ENCODE data around the gene CD300LD.
"Not testable (repeated sequence)": the region's sequence is repeated elsewhere in the genome, so short reads cannot be mapped to it uniquely, and the experiment has no call there.

Gene CD300LD

DNA sequence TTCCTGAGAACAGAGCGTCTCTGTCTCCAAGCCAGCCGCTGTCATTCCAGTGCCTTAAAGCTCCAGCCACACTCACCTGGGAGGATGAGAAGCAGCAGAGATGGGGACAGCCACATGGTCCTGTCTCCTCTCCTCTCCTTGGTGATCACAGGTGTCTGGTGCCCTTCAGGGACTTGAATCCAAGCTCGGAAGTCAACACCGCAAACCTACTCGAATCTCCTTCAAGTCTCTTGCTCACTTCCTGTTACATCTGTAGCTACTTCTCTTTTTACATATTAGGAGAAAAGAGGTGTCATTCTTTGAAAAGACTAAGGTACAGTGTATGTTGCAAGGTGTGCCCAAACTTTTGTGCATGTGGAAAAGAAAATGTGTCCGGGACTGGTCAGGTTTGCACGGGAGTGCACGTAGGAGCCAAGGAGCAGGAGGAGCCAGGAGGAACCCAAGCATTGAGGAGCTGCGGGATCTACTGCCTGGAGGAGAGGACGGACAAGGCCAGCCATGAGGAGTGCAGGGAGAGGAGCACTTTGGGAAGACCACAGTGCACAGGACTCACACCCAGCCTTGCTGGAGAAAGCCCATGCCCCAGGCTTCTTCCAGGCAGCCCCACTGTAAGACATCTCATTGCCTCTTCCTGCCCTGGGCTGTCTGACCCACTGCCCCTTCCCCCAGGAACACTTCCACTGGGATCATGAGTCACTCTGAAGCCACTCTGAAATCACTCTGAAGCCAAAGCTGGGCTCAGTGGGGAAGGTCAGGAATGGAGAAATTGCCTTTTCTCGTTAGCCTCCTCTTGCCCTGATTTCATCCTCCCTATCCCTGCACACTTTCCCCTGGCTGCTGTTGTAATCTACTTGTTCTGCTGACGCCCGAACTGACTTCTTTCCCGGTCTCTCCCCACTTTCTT is at the start of gene CD300LD:
Gene CD300LD, minus strand, starts transcription at position 197 of the 904 bp plus-strand sequence. Its CDS starts 81 bp downstream, at position 116.
- DNase-seq (ENCODE audit: low read depth in 2 of 2) = no peak

DNA sequence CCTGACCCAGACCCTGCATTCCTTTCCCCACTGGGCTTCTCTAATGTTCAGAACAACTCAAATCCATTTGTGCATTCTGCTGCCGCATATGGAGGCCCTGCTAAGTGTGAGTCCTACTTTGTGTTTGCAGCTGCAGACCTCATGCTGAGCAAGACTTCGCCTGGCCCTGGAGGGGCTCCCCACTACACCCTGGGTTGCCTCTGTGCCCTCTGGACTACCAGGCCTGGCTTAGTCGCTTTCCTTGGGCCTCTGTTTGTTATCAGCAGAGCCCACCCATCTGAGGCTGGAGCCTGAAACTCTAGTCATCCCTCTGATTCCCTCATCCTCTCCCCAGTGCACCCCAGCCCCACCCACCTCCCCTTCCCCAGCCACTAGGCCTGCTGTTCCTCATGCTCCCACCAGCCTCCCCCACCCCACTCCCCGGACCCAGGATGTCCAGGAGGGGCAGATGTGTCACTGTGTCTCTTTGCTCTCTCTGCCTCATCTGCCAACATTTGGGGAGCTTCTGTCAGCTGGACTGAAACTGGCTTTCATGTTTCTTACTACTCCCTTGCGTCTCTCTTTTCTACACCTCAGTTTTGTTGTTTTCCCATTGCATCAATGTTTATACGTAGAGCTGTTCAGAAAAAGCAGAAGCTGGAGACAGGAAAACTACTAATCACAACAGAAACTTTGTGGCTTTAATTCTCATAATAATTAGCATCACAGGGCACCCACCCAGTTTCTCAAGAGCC is 49.3 kb upstream of the CD300LD start:
- DNase-seq (ENCODE audit: low read depth in 2 of 2) = no peak

- no peak for DNase-seq (ENCODE audit: low read depth in 2 of 2)
Observed at GRCh38 chr17:74639704-74640151, 47.6 kb upstream of the CD300LD start.

DNA sequence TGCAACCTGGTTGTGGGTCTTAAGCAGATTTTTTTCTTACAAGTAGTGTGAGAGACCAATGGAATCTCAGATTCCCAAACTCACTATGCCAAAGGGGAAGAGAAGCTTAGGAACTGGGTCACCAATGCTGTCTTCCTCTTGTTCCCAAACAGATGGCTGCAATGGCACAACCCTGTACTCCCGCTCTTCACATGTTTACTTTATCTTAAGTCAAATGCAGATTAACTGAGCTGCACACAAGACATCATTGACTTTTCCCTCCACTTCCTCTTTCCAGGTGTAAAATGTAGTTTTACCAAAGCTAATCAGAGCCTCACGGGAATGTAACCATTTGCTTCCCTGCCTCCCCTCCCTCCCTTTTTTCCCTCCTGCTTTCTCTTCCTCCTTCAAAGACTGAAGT is 45.8 kb upstream of the CD300LD start:
- DNase-seq (ENCODE audit: low read depth in 2 of 2) = no peak

GRCh38 chr17:74637265-74637664 is 45.2 kb upstream of the CD300LD start:
- DNase-seq (ENCODE audit: low read depth in 2 of 2) = no peak

- not testable (repeated sequence) for DNase-seq (ENCODE audit: low read depth in 2 of 2)
Observed at GRCh38 chr17:74636541-74637085, 44.5 kb upstream of the CD300LD start.

DNA sequence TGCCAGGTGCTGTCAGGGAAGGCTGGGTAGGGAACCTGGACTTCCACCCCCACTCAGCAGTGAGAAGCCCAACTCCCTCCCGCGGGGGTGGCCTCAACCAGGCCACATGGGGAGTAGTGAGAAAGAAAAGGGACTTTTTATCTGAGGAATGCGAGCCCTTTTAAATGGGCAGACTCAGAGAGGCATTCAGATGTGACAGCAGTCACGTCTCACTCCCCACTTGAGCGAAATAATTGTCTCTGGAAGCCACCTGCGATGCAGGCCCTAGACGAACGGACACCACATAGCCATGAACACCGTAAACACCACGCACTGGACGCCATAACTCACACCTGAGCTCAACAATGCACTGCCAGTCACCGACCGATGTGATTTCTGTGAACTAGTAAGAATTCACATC is 43.3 kb upstream of the CD300LD start:
- no peak for DNase-seq (ENCODE audit: low read depth in 2 of 2)

DNA sequence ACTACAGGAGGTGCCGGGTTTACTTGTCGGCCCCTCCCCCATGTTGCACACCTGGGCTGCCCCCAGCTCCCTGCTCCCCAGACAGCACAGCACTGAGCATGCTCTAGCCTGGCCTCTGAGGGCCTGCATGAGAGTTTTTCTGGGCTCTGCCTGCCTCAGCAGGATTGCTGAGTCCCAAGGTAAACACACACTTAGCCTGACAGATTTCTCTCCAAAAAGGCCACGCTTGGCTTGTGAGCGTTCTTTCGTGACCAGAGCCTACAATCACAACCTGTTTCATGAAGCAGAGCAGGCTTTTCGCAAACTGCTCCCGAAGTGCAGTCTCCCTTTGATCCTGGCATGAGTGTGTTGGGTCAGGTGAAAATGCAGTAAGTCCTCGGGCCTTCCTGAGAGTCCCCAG is 41.2 kb upstream of the CD300LD start:
- no peak for DNase-seq (ENCODE audit: low read depth in 2 of 2)

GRCh38 chr17:74632617-74633016 is 40.5 kb upstream of the CD300LD start:
- no peak for DNase-seq (ENCODE audit: low read depth in 2 of 2)

DNA sequence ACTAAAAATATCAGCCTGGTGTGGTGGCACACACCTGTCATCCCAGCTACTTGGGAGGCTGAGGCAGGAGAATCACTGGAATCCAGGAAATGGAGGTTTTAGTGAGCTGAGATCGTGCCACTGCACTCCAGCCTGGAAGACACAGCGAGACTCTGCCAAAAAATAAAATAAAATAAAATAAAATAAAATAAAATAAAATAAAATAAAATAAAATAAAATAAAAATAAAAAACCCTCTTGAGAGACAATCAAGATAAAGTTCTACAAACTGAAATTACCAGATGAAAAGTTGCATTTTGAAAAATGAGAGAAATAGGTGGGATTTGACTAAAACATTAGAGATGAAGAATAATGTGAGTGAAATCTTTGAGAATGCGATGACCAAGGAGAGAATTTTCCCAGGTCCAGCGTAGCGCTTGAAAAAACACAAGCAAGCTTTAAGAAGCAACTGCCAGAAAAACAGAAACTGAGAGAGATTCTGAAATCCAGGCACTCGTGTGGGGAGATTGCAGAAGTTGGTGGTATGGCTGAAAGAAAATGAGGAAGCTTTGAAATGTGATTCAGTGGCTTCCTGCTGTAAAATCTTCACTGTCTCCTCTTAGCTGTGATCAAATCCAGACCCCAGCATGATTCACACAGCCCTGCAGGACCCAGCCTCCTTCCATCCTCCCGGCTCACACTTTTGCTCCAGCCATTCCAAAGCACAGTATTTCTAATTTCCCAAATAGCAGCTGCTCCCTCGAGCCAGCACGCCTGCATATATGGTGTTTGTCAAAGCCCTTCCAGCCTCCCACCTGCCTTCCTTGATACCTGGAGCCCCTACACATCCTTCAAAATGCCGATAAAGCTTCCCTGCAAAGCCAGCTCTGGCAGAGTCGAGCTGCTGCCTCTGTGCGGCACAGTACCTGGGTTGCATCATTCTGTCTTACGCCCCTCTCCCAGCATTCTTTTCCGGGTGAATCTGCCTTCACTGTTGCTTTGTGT is 39.7 kb upstream of the CD300LD start:
- no peak for DNase-seq (ENCODE audit: low read depth in 2 of 2)

GRCh38 chr17:74630251-74630650 is 38.2 kb upstream of the CD300LD start:
- not testable (repeated sequence) for DNase-seq (ENCODE audit: low read depth in 2 of 2)

GRCh38 chr17:74625661-74626060 is 33.6 kb upstream of the CD300LD start:
- no peak for DNase-seq (ENCODE audit: low read depth in 2 of 2)

DNA sequence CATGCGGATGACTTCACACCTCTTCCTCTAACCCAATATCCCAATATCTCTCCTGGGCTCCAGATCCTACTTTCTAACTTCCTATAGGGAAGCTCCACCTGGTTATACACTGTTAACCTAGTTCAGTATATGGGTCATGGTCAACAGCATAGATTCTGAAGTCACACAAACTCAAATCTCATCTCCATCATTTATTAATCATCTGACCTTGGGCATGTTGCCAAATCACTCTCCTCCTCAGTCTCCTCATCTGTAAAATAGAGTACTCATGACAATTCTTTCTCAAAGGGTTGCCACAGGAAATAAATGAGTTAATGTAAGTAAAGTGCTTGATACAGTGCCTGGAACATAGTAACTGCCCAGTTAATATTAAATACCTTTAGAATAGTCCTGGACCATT is 32.0 kb upstream of the CD300LD start:
- no peak for DNase-seq (ENCODE audit: low read depth in 2 of 2)

DNA sequence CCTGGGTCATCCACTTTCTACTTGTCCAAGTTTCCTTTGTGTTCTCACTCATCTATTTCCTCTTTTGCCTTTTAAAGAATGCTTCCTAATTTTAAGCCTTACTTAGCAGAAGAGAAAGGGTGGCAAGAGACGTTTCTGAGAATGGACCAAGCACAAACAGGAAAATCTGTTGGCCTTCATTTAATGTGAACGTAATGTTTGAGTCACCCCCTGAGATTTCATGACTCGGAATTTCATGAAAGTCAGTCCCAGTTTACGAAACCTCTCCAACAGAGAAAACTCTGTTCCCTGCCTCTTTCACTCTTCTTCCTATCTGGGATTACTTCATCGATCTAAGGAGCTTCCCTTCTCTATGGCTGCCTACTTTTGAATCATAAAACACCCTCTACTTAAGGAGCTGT is 31.6 kb upstream of the CD300LD start, which contains the start of gene CD300E:
Gene CD300E, minus strand, starts transcription at position 46 of the 401 bp plus-strand sequence. CDS start 117 bp downstream, outside the sequence.
- no peak for DNase-seq (ENCODE audit: low read depth in 2 of 2)

DNA sequence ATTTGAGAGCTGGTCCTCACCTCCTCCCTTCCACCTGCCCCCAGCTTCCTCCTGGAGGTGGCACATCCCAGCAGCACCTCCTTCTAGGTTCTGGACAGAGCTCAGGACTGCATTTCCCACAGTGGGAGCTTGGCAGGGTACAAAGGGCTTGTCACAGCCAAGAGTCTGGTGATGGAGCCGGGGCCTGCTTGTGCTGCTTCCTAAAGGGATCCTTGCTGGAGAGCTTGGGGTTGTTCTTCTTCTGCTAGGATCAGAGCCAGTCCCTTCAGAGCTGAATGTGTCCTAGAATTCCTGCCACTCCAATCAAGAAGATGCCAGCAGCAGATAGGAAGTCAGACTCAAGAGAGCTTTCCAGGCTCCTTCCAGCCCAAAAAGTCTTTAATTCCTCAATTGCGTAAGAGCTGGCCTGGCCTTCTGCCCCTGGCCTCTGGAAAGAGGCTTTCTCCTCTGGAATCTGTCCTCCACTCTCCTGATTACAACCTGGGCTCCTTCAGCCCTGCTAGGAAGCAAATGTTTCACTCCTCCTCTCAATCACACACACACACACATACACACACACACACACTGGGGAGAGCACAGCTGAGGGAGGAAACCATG is 27.1 kb upstream of the CD300LD start:
- DNase-seq (ENCODE audit: low read depth in 2 of 2) = no peak

DNA sequence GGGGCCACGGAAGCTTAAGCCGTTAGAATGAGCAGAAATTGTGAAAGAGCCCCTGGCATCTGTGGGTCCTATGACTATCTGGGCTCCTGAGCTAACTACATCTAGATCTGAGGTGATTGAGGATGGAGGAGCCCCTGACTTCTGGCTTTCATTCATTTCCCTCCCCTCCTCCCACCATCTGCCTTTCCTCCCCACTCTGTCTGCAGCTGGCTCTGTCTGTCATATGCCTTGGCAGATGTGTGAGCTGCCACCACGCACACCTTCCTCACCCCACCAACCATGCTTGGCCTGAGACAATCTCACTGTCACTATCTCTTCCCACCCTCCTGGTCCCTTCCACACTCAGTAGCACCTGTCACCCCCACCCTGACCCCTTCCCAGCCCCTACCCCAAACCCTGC is 26.4 kb upstream of the CD300LD start:
- DNase-seq (ENCODE audit: low read depth in 2 of 2) = no peak

DNA sequence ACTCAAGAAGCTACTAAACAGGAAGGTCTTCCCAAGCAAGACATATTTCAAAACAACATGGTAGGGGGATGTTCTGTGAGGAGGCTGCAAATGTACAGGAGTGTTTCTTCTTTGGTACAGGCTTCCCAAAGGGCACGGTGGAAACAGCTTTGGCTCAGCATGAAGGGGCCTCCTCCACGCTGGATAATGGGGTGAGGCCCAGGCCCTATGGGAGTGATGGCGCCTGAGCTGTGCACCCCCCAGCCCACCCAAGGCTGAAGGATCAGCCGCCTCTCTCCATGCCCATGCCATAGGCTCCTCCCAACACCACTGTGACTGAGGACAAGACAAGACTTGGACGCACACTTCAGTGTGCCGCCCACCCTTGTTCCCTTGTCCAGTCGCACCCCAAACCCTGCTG is 24.6 kb upstream of the CD300LD start:
- DNase-seq (ENCODE audit: low read depth in 2 of 2) = no peak

DNA sequence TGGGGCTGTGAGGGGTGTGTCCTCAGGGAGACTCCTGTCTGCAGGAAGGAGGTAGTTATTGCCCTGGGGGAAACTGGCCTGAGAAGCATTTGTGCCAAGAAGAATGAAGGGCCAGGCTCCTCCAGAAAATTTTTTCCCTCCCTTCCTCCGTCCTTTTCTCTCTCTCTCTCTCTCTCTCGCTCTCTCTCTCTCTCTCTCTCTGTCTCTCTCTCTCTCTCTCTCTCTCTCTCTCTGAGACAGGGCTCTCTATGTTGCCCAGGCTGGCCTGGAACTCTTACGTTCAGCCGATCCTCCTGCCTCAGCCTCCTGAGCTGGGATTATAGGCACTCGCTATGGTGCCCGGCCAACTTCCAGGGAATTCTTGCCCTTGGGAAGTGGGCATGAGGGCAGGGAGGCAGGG is 20.0 kb upstream of the CD300LD start:
- no peak for DNase-seq (ENCODE audit: low read depth in 2 of 2)

GRCh38 chr17:74610108-74610507 is 18.0 kb upstream of the CD300LD start:
- no peak for DNase-seq (ENCODE audit: low read depth in 2 of 2)

- no peak for DNase-seq (ENCODE audit: low read depth in 2 of 2)
Observed at GRCh38 chr17:74608511-74608910, 16.4 kb upstream of the CD300LD start.

GRCh38 chr17:74607221-74607620 is 15.1 kb upstream of the CD300LD start:
- DNase-seq (ENCODE audit: low read depth in 2 of 2) = no peak
